Epithelial cell of prostate (primary cell): ENCODE measurements around the gene MCM8.
"Not testable (repeated sequence)": the region's sequence is repeated elsewhere in the genome, so short reads cannot be mapped to it uniquely, and the experiment has no call there.

Source experiments
- DNase-seq: peaks from one replicate; pipeline ENCODE4 v3.0.0-alpha.2; 2011; ENCODE audit warnings: low read depth, low spot score
- H3K27ac ChIP-seq: fragments of 450-650 bp; 2 replicates; pipeline ENCODE4 v1.5.1; 2017; ENCODE audit warnings: mild to moderate bottlenecking

MCM8 gene

DNA sequence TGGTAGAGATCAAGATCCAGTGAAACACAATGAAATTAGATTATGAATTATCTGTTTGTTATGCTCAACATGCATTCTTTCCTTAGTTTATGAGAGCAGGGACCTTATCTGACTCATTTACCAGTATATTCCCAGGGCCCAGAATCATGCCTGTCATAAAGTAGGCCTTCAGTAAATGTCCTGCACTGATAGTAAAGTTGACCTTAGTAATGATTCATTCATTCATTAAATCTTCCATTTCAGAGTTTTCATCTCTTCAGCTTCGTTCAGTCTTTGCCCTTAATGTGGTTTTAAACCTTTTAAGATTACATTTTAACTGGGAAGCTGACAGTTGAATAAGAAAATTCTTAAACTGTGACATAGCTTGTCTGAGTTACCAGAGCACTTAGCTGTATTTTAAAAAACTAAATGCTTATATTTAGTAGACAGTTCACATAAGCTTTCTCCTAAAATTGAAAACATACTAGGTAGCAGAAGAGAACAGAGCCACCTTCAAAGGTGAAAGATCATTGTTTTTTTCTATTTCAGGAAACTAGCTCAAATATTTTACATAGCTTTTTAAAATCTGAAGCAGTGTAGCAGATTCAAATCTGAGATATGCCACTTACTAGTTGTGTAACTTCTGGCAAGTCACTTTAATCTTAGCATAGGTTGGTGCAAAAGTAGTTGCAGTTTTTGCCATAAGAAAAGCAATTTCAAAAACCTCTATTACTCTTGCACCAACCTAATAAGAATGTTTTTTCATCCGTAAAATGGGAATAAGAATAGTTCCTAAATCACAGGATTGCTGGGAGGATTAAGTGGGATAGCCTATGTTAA is 41.4 kb downstream of the MCM8 start:
- DNase-seq: no peak
- H3K27ac ChIP-seq: no peak overlapping the region

GRCh38 chr20:5996765-5997164 is 46.3 kb downstream of the MCM8 start:
- H3K27ac ChIP-seq: no peak overlapping the region

DNA sequence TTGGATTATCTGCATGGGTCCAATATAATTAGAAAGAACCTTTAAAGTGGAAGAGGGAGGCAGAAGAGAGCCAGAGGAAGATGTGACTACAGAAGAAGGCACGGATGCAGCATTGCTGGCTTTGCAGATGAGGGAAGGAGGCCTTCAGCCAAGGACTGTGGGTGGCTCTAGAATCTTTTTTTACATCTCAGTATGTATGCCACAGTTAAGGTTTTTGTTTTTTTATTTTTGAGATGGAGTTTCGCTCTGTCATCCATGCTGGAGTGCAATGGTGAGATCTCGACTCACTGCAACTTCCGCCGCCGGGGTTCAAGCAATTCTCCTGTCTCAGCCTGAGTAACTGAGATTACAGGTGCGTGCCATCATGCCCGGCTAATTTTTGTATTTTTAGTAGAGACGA is 49.3 kb downstream of the MCM8 start:
- H3K27ac ChIP-seq: no peak overlapping the region

More at GRCh38 chr20:5996765-5997164, 46.3 kb downstream of the MCM8 start:
- no peak for DNase-seq

DNA sequence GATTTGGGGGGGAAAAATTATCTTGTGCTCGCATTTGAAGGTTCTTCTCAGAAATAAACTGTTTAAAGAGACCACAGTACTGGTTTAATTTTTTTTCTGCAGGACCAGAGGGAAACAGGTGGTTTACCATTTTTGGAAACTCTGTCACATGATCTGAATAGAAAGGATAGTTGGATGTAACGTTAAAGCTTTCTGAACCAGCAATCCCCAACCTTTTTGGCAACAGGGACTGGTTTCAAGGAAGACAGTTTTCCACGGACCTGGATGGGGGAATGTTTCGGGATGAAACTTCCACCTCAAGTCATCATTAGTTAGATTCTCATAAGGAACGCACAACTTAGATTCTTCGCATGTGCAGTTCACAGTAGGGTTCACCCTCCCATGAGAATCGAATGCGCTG is 50.4 kb downstream of the MCM8 start:
- no peak overlapping the region for H3K27ac ChIP-seq
- no peak for DNase-seq

More for the DNA sequence above, 49.3 kb downstream of the MCM8 start:
- DNase-seq: no peak

GRCh38 chr20:6006603-6006949 is 56.1 kb downstream of the MCM8 start:
- H3K27ac ChIP-seq: peak overlapping the region; percentile 67
- DNase-seq: no peak

GRCh38 chr20:6007094-6007528 is 56.7 kb downstream of the MCM8 start:
- DNase-seq: no peak
- H3K27ac ChIP-seq: peak overlapping the region; percentile 67

- no peak overlapping the region for H3K27ac ChIP-seq
- DNase-seq: no peak
These were observed 57.2 kb downstream of the MCM8 start for GRCh38 chr20:6007529-6008103.

- peak overlapping the region; percentile 15 for H3K27ac ChIP-seq
- peak; percentile 84 for DNase-seq
These were observed 57.8 kb downstream of the MCM8 start for GRCh38 chr20:6008254-6008653.

DNA sequence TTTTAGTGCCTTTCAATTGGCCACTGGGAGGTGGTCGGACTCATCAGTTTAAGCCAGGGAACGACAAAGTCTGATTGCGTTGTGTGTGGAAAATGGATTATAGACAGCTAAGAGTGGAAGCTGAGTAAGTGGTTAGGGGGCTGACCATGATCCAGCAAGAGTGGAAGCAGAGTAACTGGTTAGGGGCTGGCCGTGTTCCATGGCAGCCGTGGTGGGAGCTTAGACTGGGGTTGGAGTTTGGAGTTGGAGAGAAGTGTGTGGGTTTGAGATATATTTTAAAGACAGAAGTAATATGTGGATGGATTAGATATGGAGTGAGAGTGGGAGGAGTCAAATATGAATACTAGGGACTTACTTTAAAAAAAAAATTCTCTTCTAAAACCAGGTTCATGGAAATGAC is 61.7 kb downstream of the MCM8 start:
- no peak overlapping the region for H3K27ac ChIP-seq
- no peak for DNase-seq

DNA sequence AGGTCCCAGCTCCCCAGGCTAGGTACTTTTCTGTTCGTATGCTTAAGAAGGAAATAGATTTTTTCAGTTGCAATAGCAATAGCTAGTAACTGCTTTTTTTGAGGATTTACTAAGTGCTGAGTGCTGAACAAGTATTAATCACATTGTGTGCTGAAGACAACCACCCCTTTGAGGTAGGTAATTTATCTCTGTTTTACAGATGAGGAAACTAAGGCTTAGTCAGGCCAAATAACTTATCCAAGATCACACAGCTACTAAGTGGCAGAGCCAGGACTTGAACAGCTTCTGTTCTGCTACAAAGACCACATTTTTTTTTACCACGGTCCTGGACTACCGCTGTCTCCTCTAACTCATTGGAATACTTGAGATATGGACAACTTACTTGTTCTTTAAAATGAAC is 63.6 kb downstream of the MCM8 start:
- no peak for DNase-seq
- H3K27ac ChIP-seq: no peak overlapping the region

GRCh38 chr20:6014957-6015356 is 64.5 kb downstream of the MCM8 start:
- DNase-seq: no peak
- H3K27ac ChIP-seq: no peak overlapping the region

DNA sequence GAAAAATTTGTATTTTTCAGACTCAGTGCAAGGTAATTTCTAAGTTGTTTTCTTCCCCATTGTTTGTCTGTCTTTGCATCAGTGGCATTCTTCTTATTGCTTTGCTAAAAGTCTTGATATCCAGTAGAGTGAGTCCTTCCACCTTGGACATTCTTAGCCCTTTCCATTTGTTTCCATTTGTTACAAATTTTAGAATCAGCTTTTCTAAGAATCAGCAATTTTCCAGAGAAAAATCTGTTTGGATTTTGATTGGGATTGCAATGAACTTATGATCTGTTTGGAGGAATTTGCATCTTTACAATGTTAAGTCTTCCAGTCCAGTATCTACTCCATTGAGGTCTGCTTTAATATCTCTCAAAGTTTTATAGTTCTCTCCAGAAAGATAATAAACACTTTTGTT is 67.0 kb downstream of the MCM8 start:
- DNase-seq: no peak
- no peak overlapping the region for H3K27ac ChIP-seq

- DNase-seq: no peak
- no peak overlapping the region for H3K27ac ChIP-seq
These were observed 67.4 kb downstream of the MCM8 start for GRCh38 chr20:6017880-6018279.

- H3K27ac ChIP-seq: no peak overlapping the region
- no peak for DNase-seq
These were observed 74.3 kb downstream of the MCM8 start for GRCh38 chr20:6024768-6025167.

GRCh38 chr20:6026051-6026450 is 75.6 kb downstream of the MCM8 start:
- H3K27ac ChIP-seq: no peak overlapping the region
- peak; percentile 36 for DNase-seq

- H3K27ac ChIP-seq: no peak overlapping the region
- no peak for DNase-seq
These were observed 78.4 kb downstream of the MCM8 start for GRCh38 chr20:6028818-6029217.

GRCh38 chr20:6029538-6029937 is 79.1 kb downstream of the MCM8 start:
- no peak for DNase-seq
- no peak overlapping the region for H3K27ac ChIP-seq

GRCh38 chr20:6030453-6031080 is 80.1 kb downstream of the MCM8 start:
- no peak overlapping the region for H3K27ac ChIP-seq
- no peak for DNase-seq

DNA sequence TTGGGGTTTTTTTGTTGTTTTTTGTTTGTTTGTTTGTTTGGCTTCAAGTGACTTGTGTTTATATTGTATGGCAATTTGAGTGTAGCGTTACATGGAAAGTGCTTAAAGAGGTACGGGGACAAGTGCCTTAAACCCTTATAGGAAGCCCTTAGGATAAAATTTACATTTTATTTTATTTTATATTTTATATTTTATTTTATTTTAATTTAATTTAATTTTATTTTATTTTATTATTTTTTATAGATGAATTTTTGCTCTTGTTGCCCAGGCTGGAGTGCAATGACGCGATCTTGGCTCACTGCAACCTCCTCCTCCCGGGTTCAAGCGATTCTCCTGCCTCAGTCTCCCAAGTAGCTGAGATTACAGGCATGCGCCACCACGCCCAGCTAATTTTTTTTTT is 82.5 kb downstream of the MCM8 start:
- not testable (repeated sequence) for H3K27ac ChIP-seq, DNase-seq

- DNase-seq: no peak
- H3K27ac ChIP-seq: no peak overlapping the region
These were observed 83.9 kb downstream of the MCM8 start for GRCh38 chr20:6034134-6034969.

GRCh38 chr20:6036213-6036612 is 85.8 kb downstream of the MCM8 start:
- DNase-seq: no peak

More at GRCh38 chr20:6036213-6036612, 85.8 kb downstream of the MCM8 start:
- no peak overlapping the region for H3K27ac ChIP-seq
